Measurements from ENCODE around the gene CRYGN. TPM values are rescaled to one million over a fixed set of nuclear protein-coding genes. Genes with fewer than 3 reads are reported as not detected.
A peak's percentile ranks its signal among the peaks of the same experiment; 100 is the strongest.

Gene CRYGN
- total and polyA plus RNA-seq, 2 experiments from 2014 or later: 0.24 TPM; not detected in 1

- TF ChIP-seq CTCF (IDR thresholded peaks at IDR 0.05; ENCODE audit: poor library complexity): no peak
- no peak for TF ChIP-seq EZH2phosphoT487 (IDR thresholded peaks at IDR 0.05; ENCODE audit: low read depth, severe bottlenecking, unreplicated experiment)
- no peak for TF ChIP-seq EZH2 (IDR thresholded peaks at IDR 0.05; ENCODE audit: borderline replicate concordance)
- no peaks in the 10 kb centered on the region for H3K27me3 ChIP-seq
- no peaks in the 10 kb centered on the region for H3K9me2 ChIP-seq (replicated peaks; ENCODE audit: insufficient read depth)
- H3K79me2 ChIP-seq: no peaks in the 10 kb centered on the region
- H2AFZ ChIP-seq: no peak overlapping the region
- H4K20me1 ChIP-seq (ENCODE audit: insufficient read depth, poor library complexity, severe bottlenecking): no peaks in the 10 kb centered on the region
- H3K36me3 ChIP-seq (replicated peaks; ENCODE audit: insufficient read depth, low read depth): no peaks in the 10 kb centered on the region
- H3K4me3 ChIP-seq: no peak overlapping the region
- peaks cover 5% of the 10 kb centered on the region for H3K4me1 ChIP-seq (ENCODE audit: insufficient read depth)
- no peak overlapping the region for H3K27ac ChIP-seq
- no peak for DNase-seq (ENCODE audit: low spot score)
- no peak overlapping the region for H3K4me2 ChIP-seq
- 79% methylated on average over 13 of the region's 13 CpGs for WGBS (ENCODE audit: low lambda C conversion rate, missing lambda C conversion rate)
- no peaks in the 10 kb centered on the region for H3K9me3 ChIP-seq (ENCODE audit: low read depth)
These were observed 2.8 kb downstream of the CRYGN start for GRCh38 chr7:151437159-151437553.

- H3K36me3 ChIP-seq (replicated peaks; ENCODE audit: insufficient read depth, low read depth): no peaks in the 10 kb centered on the region
- no peaks in the 10 kb centered on the region for H3K9me3 ChIP-seq (ENCODE audit: low read depth)
- H4K20me1 ChIP-seq (ENCODE audit: insufficient read depth, poor library complexity, severe bottlenecking): no peaks in the 10 kb centered on the region
- no peak overlapping the region for H2AFZ ChIP-seq
- no peak overlapping the region for H3K4me3 ChIP-seq
- TF ChIP-seq EZH2phosphoT487 (IDR thresholded peaks at IDR 0.05; ENCODE audit: low read depth, severe bottlenecking, unreplicated experiment) (no peak), CTCF (IDR thresholded peaks at IDR 0.05; ENCODE audit: poor library complexity) (no peak), EZH2 (IDR thresholded peaks at IDR 0.05; ENCODE audit: borderline replicate concordance) (no peak)
- no peaks in the 10 kb centered on the region for H3K79me2 ChIP-seq
- no peak overlapping the region for H3K27ac ChIP-seq
- H3K27me3 ChIP-seq: no peaks in the 10 kb centered on the region
- 69% methylated on average over 9 of the region's 9 CpGs for WGBS (ENCODE audit: low lambda C conversion rate, missing lambda C conversion rate)
- H3K9me2 ChIP-seq (replicated peaks; ENCODE audit: insufficient read depth): no peaks in the 10 kb centered on the region
- peaks cover 5% of the 10 kb centered on the region for H3K4me1 ChIP-seq (ENCODE audit: insufficient read depth)
- no peak overlapping the region for H3K4me2 ChIP-seq
- DNase-seq (ENCODE audit: low spot score): peak; percentile 38
These were observed 3.3 kb downstream of the CRYGN start for GRCh38 chr7:151436446-151437158.

GRCh38 chr7:151435971-151436370 is 4.0 kb downstream of the CRYGN start:
- H3K27me3 ChIP-seq: no peaks in the 10 kb centered on the region
- no peak overlapping the region for H3K4me2 ChIP-seq
- H4K20me1 ChIP-seq (ENCODE audit: insufficient read depth, poor library complexity, severe bottlenecking): no peaks in the 10 kb centered on the region
- 93% methylated on average over 14 of the region's 15 CpGs for WGBS (ENCODE audit: low lambda C conversion rate, missing lambda C conversion rate)
- DNase-seq (ENCODE audit: low spot score): no peak
- no peak overlapping the region for H3K4me3 ChIP-seq
- no peak overlapping the region for H3K27ac ChIP-seq
- no peaks in the 10 kb centered on the region for H3K79me2 ChIP-seq
- H3K9me2 ChIP-seq (replicated peaks; ENCODE audit: insufficient read depth): no peaks in the 10 kb centered on the region
- no peak overlapping the region for H2AFZ ChIP-seq
- H3K36me3 ChIP-seq (replicated peaks; ENCODE audit: insufficient read depth, low read depth): no peaks in the 10 kb centered on the region
- no peak for TF ChIP-seq EZH2 (IDR thresholded peaks at IDR 0.05; ENCODE audit: borderline replicate concordance)
- TF ChIP-seq CTCF (IDR thresholded peaks at IDR 0.05; ENCODE audit: poor library complexity): no peak
- no peak for TF ChIP-seq EZH2phosphoT487 (IDR thresholded peaks at IDR 0.05; ENCODE audit: low read depth, severe bottlenecking, unreplicated experiment)
- H3K9me3 ChIP-seq (ENCODE audit: low read depth): no peaks in the 10 kb centered on the region
- H3K4me1 ChIP-seq (ENCODE audit: insufficient read depth): peaks cover 2% of the 10 kb centered on the region

Data from hepatocyte (in vitro differentiated cells).